Trophoblast cell (in vitro differentiated cells and primary cell): ENCODE results near the gene FBXO33.

Experiments
- DNase-seq, 2 donors: peaks; one replicate each; pipeline ENCODE4 v3.0.0-alpha.2; 2016
- H2AFZ ChIP-seq: 2 replicates; pipeline ENCODE4 v1.6.1; 2013; ENCODE audit warnings: low read length, moderate library complexity, mild to moderate bottlenecking; ENCODE audit not compliant: insufficient read depth, poor library complexity
- H2AK5ac ChIP-seq: 2 replicates; pipeline ENCODE4 v1.6.1; 2013; ENCODE audit warnings: mild to moderate bottlenecking, low read length
- H2BK120ac ChIP-seq: 2 replicates; pipeline ENCODE4 v1.6.1; 2013; ENCODE audit warnings: low read length, mild to moderate bottlenecking, moderate library complexity; ENCODE audit not compliant: insufficient read depth, poor library complexity
- H2BK12ac ChIP-seq: 2 replicates; pipeline ENCODE4 v1.6.1; 2013; ENCODE audit warnings: mild to moderate bottlenecking, low read length, moderate library complexity
- H2BK5ac ChIP-seq: 2 replicates; pipeline ENCODE4 v1.6.1; 2013; ENCODE audit warnings: low read length, low read depth, moderate library complexity, mild to moderate bottlenecking; ENCODE audit not compliant: poor library complexity
- H3K14ac ChIP-seq: 2 replicates; pipeline ENCODE4 v1.6.1; 2013; ENCODE audit warnings: mild to moderate bottlenecking, low read length
- H3K18ac ChIP-seq: 2 replicates; pipeline ENCODE4 v1.6.1; 2013; ENCODE audit warnings: mild to moderate bottlenecking, low read length
- H3K23ac ChIP-seq: 2 replicates; pipeline ENCODE4 v1.6.1; 2013; ENCODE audit warnings: low read length
- H3K27ac ChIP-seq: 2 replicates; pipeline ENCODE4 v1.5.1; 2013; ENCODE audit warnings: low read depth, mild to moderate bottlenecking, inconsistent platforms, low read length, moderate library complexity
- H3K27me3 ChIP-seq: 2 replicates; pipeline ENCODE4 v1.6.1; 2013; ENCODE audit warnings: inconsistent platforms, mild to moderate bottlenecking, low read length, moderate library complexity; ENCODE audit not compliant: insufficient read depth
- H3K36me3 ChIP-seq, 2 experiments: 1 replicate in 1 of 2; 2 replicates in 1 of 2; pipeline ENCODE4 v1.6.1; 2013; ENCODE audit warnings: low read length in 2 of 2, mild to moderate bottlenecking in 2 of 2, moderate library complexity in 1 of 2; ENCODE audit not compliant: insufficient read depth in 2 of 2, control insufficient read depth in 1 of 2
- H3K4ac ChIP-seq: 2 replicates; pipeline ENCODE4 v1.6.1; 2013; ENCODE audit warnings: low read depth, mild to moderate bottlenecking, low read length, moderate library complexity
- H3K4me1 ChIP-seq, 2 experiments: 1 replicate in 1 of 2; 2 replicates in 1 of 2; pipeline ENCODE4 v1.6.1; 2013; ENCODE audit warnings: low read length in 2 of 2, mild to moderate bottlenecking in 2 of 2, moderate library complexity in 1 of 2; ENCODE audit not compliant: insufficient read depth in 2 of 2, control insufficient read depth in 1 of 2
- H3K4me2 ChIP-seq: 2 replicates; pipeline ENCODE4 v1.6.1; 2013; ENCODE audit warnings: inconsistent platforms, mild to moderate bottlenecking, low read length, moderate library complexity
- H3K4me3 ChIP-seq: 2 replicates; pipeline ENCODE4 v1.5.1; 2013; ENCODE audit warnings: mild to moderate bottlenecking, low read depth, low read length, inconsistent platforms
- H3K79me1 ChIP-seq: one replicate; pipeline ENCODE4 v1.6.1; 2013; ENCODE audit warnings: low read length
- H3K79me2 ChIP-seq: 2 replicates; pipeline ENCODE4 v1.6.1; 2013; ENCODE audit warnings: low read length, mild to moderate bottlenecking; ENCODE audit not compliant: control insufficient read depth, insufficient read depth, poor library complexity
- H3K9ac ChIP-seq: 2 replicates; pipeline ENCODE4 v1.6.1; 2013; ENCODE audit warnings: mild to moderate bottlenecking, low read length
- H3K9me3 ChIP-seq: 2 replicates; pipeline ENCODE4 v1.6.1; 2013; ENCODE audit warnings: low read depth, mild to moderate bottlenecking, control low read depth, inconsistent platforms, low read length; ENCODE audit not compliant: insufficient read depth
- H4K12ac ChIP-seq: 2 replicates; pipeline ENCODE4 v1.6.1; 2013; ENCODE audit warnings: low read depth, mild to moderate bottlenecking, low read length, moderate library complexity
- H4K8ac ChIP-seq: 2 replicates; pipeline ENCODE4 v1.6.1; 2013; ENCODE audit warnings: low read depth, mild to moderate bottlenecking, low read length, moderate library complexity
- H4K91ac ChIP-seq: one replicate; pipeline ENCODE4 v1.6.1; 2013; ENCODE audit warnings: low read depth, mild to moderate bottlenecking, low read length, moderate library complexity
- whole genome bisulfite sequencing: extraction: QIAGEN DNeasy Blood & Tissue Kit; methylation state at CpG from one replicate; pipeline ENCODE4 v1.1.7; 2013; ENCODE audit warnings: missing lambda C conversion rate; ENCODE audit not compliant: insufficient read length, insufficient coverage; ENCODE audit errors: extremely low coverage; 5-methylcytosine and 5-hydroxymethylcytosine counted together

FBXO33 gene

DNA sequence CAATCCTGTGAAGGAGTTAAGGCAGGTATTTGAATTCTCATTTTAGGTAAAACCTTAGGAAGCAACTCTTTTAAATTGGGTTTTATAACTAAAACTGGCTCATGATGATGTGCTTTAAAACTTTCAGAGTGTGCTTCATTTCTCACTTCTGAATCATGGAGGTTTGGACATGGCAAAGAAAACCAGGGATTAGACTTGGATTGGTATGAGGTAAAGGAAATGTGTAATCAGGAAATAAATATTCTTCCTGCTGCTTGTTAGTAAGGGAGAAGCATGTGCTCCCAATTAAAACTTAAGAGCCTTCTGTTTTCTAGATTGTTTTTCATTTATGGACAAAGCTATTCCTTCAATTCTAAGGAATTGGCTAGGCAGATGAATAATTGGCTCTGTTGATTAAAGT lies 57.4 kb downstream of the FBXO33 start:
- H2BK5ac ChIP-seq, result no peak overlapping the region
- H3K4me1 ChIP-seq, result peaks cover 0 to 1% of the 10 kb centered on the region in 2 experiments
- no peak overlapping the region for H4K8ac ChIP-seq
- H3K9me3 ChIP-seq, result no peaks in the 10 kb centered on the region
- H3K79me2 ChIP-seq, result no peaks in the 10 kb centered on the region
- no peak overlapping the region for H3K14ac ChIP-seq
- no peak overlapping the region for H4K91ac ChIP-seq
- no peak overlapping the region for H2AK5ac ChIP-seq
- no peak for DNase-seq
- H3K27me3 ChIP-seq, result no peaks in the 10 kb centered on the region
- peaks cover 3% of the 10 kb centered on the region in 2 experiments for H3K36me3 ChIP-seq
- no peak overlapping the region for H3K27ac ChIP-seq
- H3K4me2 ChIP-seq, result no peak overlapping the region
- H2BK12ac ChIP-seq, result no peak overlapping the region
- no peak overlapping the region for H3K18ac ChIP-seq
- H2AFZ ChIP-seq, result no peak overlapping the region
- no peak overlapping the region for H3K9ac ChIP-seq
- H3K79me1 ChIP-seq, result no peaks in the 10 kb centered on the region
- H4K12ac ChIP-seq, result no peak overlapping the region
- no peak overlapping the region for H3K4ac ChIP-seq
- no peak overlapping the region for H3K4me3 ChIP-seq
- H2BK120ac ChIP-seq, result no peak overlapping the region
- H3K23ac ChIP-seq, result no peak overlapping the region

DNA sequence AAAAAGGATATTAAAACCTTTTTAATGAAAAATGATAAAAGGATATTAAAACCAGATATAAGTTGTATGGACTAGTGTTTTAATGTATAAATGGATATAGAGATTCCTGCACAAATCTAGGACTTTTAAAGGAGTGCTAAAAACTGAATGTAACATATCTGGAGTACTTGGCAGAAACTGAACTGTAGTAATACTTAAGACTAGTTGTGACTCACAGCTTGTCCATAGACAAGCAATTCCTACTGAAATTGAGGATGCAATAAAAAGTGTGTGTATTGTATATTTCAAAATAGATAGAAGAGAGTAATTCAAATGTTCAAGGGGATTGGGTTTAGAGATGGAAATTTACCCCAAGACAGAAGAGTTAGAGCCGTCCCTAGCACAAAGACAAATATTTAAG lies 59.6 kb downstream of the FBXO33 start:
- no peak for DNase-seq
- Histone ChIP-seq H4K12ac (no peak overlapping the region), H3K4me1 (peaks cover 0 to 1% of the 10 kb centered on the region in 2 experiments), H3K27ac (no peak overlapping the region), H3K27me3 (no peaks in the 10 kb centered on the region), H3K4me3 (no peak overlapping the region), H2BK5ac (no peak overlapping the region), H3K14ac (no peak overlapping the region), H3K79me1 (no peaks in the 10 kb centered on the region), H3K36me3 (peaks cover 3% of the 10 kb centered on the region in 2 experiments), H2AK5ac (no peak overlapping the region), H3K18ac (no peak overlapping the region), H4K8ac (no peak overlapping the region), H3K4me2 (no peak overlapping the region), H3K79me2 (no peaks in the 10 kb centered on the region), H3K4ac (no peak overlapping the region), H3K9me3 (no peaks in the 10 kb centered on the region), H3K9ac (no peak overlapping the region), H2AFZ (no peak overlapping the region), H3K23ac (no peak overlapping the region), H2BK120ac (no peak overlapping the region), H4K91ac (no peak overlapping the region), H2BK12ac (no peak overlapping the region)
- no CpG with 5 or more reads among the region's 1 CpG for WGBS

DNA sequence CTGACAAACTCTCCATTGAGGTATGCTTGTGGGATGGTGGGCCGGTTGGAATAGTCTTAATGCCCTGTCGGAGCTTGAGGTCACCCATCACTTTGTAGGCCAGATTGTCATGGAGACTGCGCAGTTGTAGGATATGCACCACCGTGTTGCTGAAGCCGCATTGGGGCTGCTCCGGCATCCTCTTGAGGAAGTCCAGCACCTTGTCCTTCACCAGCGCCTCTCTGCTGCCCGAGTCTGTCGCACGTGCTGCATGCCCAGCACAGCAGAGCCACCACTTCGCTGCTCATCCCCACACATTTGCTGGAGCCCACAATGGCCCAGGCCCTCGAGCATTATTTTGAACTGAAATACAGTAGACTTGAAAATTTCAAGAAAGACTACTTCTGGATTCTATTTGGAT lies 61.8 kb downstream of the FBXO33 start:
- Histone ChIP-seq H3K4me1 (peaks cover 7 to 8% of the 10 kb centered on the region in 2 experiments), H3K79me2 (no peaks in the 10 kb centered on the region), H2BK12ac (no peak overlapping the region), H4K12ac (no peak overlapping the region), H4K8ac (no peak overlapping the region), H2AK5ac (no peak overlapping the region), H2BK120ac (no peak overlapping the region), H3K79me1 (peaks cover 4% of the 10 kb centered on the region), H3K4me3 (peak overlapping the region; percentile 44), H2BK5ac (no peak overlapping the region), H3K9ac (no peak overlapping the region), H3K36me3 (peaks cover 3% of the 10 kb centered on the region in 2 experiments), H2AFZ (no peak overlapping the region), H3K27me3 (no peaks in the 10 kb centered on the region), H3K14ac (no peak overlapping the region), H3K18ac (no peak overlapping the region), H4K91ac (no peak overlapping the region), H3K27ac (no peak overlapping the region), H3K4me2 (no peak overlapping the region), H3K9me3 (no peaks in the 10 kb centered on the region), H3K4ac (no peak overlapping the region), H3K23ac (peak overlapping the region; percentile 40)
- WGBS, result no CpG with 5 or more reads among the region's 12 CpGs
- no peak for DNase-seq

DNA sequence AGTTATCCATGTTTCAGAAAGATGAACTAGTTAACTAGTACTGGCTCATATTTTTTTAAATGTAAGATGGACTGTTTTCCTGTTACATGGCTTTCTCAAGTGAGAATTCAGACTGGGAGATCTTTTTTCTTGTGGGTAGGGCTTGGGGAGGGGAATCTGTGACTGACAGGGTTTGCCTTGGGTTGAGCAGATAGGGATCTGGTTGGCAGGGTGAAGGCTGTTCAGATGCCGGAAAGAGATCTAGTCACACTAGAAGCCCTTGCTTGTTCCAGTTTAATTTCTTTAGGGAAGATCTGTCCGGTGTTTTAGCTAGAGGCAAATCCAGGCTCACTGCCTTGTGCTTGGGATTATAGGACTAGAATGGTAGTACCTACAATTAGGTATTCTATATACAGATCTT lies 63.2 kb downstream of the FBXO33 start:
- H4K8ac ChIP-seq, result no peak overlapping the region

More for the DNA sequence above, 63.2 kb downstream of the FBXO33 start:
- Histone ChIP-seq H3K79me2 (no peaks in the 10 kb centered on the region), H3K14ac (no peak overlapping the region), H3K36me3 (peaks cover 3% of the 10 kb centered on the region in 2 experiments), H2BK12ac (no peak overlapping the region), H3K4me1 (peaks cover 7 to 8% of the 10 kb centered on the region in 2 experiments), H3K18ac (no peak overlapping the region), H3K9ac (no peak overlapping the region), H3K4me2 (no peak overlapping the region), H2BK120ac (no peak overlapping the region), H3K4ac (no peak overlapping the region), H3K27ac (no peak overlapping the region), H3K9me3 (no peaks in the 10 kb centered on the region), H3K4me3 (no peak overlapping the region), H4K91ac (no peak overlapping the region), H2AFZ (no peak overlapping the region), H3K79me1 (peaks cover 4% of the 10 kb centered on the region), H3K27me3 (no peaks in the 10 kb centered on the region), H2AK5ac (no peak overlapping the region), H4K12ac (no peak overlapping the region), H3K23ac (no peak overlapping the region), H2BK5ac (no peak overlapping the region)
- DNase-seq, result no peak
- WGBS, result no CpG with 5 or more reads among the region's 2 CpGs
